Activated T-helper 2 cell treated with anti-CD3 and anti-CD28 coated beads, Interferon-gamma antibody, Interleukin-2, Interleukin-4, amounts not matched to agents 10 μg/mL and 5 μg/mL and 100 μg/mL, durations not matched to agents 14 hours and 24 hours and 36 hours (primary cell): ENCODE results near the gene LTBP1. TPM values are rescaled to one million over a fixed set of nuclear protein-coding genes. Genes with fewer than 3 reads are reported as not detected.

ENCODE experiments used
- DNase-seq: peaks from one replicate; pipeline ENCODE4 v3.0.0; 2021; ENCODE audit warnings: low spot score
- H3K27ac Mint-ChIP-seq: one replicate; pipeline ENCODE4 v1.8.0; 2021; ENCODE audit warnings: mixed read lengths
- H3K27me3 Mint-ChIP-seq: one replicate; pipeline ENCODE4 v1.8.0; 2021; ENCODE audit warnings: low read depth, mixed read lengths
- H3K36me3 Mint-ChIP-seq: one replicate; pipeline ENCODE4 v1.8.0; 2021; ENCODE audit warnings: low read depth, mixed read lengths
- H3K4me1 Mint-ChIP-seq: one replicate; pipeline ENCODE4 v1.8.0; 2021; ENCODE audit warnings: low read depth, mixed read lengths
- H3K4me3 Mint-ChIP-seq: one replicate; pipeline ENCODE4 v1.8.0; 2021; ENCODE audit warnings: low read depth, mild to moderate bottlenecking, moderate library complexity, mixed read lengths
- H3K9me3 Mint-ChIP-seq: one replicate; pipeline ENCODE4 v1.8.0; 2021; ENCODE audit warnings: mixed read lengths
- intact Hi-C: fragments of 100-400 bp; cut with micrococcal nuclease; formaldehyde crosslinking; loops from one replicate; pipeline ENCODE4 v1.15.1; 2023
- total RNA-seq: library from RNA; stranded (reverse); gene quantifications from 2 replicates; pipeline ENCODE4 v1.2.3, GENCODE V29; 2022

Gene LTBP1
- total RNA-seq, 1 donor from 2014 or later = 0.82 TPM

DNA sequence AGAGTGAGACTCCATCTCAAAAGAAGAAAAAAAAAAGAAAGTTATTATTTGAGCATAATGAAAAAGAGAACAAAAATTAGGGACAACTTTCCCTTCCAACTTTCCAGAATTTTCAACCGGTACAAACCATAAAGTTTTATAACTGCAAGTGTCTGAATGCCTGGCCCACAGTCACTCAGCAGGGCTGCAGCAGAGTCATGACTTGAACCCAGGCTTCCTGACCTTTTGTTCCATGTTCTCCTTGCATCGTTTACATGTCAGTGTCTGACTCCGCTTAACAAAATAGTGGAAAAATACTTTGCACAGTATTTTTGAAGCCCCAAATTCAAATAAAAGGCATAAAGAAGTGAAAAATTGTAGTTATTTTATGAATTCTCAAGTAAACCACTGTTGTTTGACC, 82.7 kb downstream of the LTBP1 start:
- no peak for DNase-seq
- H3K4me3 Mint-ChIP-seq = no peak overlapping the region
- H3K36me3 Mint-ChIP-seq = no peaks in the 10 kb centered on the region
- no peaks in the 10 kb centered on the region for H3K4me1 Mint-ChIP-seq
- intact Hi-C loops = loop anchor here (10.0 kb wide), 1 partner anchor 475 kb away; no protein-coding TSS in a partner anchor
- no peaks in the 10 kb centered on the region for H3K9me3 Mint-ChIP-seq
- H3K27ac Mint-ChIP-seq = no peak overlapping the region
- peaks cover 19% of the 10 kb centered on the region for H3K27me3 Mint-ChIP-seq

DNA sequence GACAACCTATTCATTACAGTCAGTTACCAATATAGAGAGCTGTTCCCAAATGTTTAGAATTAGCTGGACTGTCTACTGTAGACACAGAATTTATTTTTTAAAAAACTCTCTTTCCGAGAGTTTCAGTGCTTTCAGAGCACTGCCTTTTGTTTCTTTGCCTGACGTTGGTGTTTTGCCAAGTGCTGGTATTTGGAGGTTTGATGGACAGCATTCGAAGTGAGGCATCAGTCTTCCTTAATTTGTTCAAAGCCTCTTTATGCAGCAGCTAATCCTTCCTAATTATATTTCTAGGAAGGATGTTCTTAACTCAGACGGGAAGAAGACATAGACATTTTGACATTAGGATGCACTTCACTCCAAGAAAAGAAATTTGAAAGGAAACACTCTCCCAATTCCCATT, 83.2 kb downstream of the LTBP1 start:
- Mint-ChIP-seq H3K27ac (no peak overlapping the region), H3K36me3 (no peaks in the 10 kb centered on the region), H3K27me3 (peaks cover 15% of the 10 kb centered on the region), H3K4me1 (no peaks in the 10 kb centered on the region), H3K9me3 (no peaks in the 10 kb centered on the region), H3K4me3 (no peak overlapping the region)
- DNase-seq = no peak
- intact Hi-C loops = loop anchor here (10.0 kb wide), 1 partner anchor 475 kb away; no protein-coding TSS in a partner anchor

DNA sequence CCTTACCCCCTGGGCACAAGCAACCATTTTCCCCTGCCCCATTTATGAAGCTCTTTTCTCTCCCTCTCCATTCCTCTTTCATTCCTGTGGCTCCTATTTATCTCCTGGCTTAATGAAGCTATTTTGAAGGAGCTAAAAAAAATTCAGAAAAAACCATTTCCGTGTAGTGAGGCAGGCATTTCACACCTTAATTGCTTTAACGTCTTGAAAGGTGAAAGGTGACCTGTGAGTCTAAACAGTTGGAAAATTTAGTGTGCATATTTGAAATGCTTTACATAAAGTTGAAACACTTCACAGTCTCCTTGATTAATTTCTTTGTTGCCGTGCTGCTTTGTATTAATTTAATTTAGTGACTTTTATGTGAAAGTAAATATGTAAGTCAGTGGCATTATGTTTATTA, 83.6 kb downstream of the LTBP1 start:
- H3K9me3 Mint-ChIP-seq = no peaks in the 10 kb centered on the region
- no peaks in the 10 kb centered on the region for H3K36me3 Mint-ChIP-seq
- peaks cover 15% of the 10 kb centered on the region for H3K27me3 Mint-ChIP-seq
- no peaks in the 10 kb centered on the region for H3K4me1 Mint-ChIP-seq
- no peak overlapping the region for H3K4me3 Mint-ChIP-seq
- H3K27ac Mint-ChIP-seq = no peak overlapping the region
- intact Hi-C loops = no loop called here
- no peak for DNase-seq

DNA sequence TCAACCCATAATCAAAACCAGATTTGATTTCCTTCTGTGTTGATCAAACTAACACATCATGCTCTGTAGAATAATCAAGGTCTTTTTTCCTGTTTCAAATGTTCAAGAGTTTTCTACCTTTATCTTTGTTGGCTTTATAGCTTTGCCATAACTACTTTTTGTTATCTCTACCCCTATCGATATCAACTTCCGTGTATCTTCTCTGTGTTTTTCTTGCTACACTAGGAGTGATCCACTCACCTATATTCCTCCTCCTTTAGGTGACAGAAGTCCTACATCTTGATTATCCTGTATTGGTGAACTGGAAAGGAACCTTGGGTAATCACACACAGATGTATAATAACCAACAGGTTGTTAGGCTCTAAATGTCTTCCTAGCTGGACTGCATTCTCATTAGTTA, 85.5 kb downstream of the LTBP1 start:
- no peak overlapping the region for H3K4me3 Mint-ChIP-seq
- H3K27me3 Mint-ChIP-seq = peaks cover 15% of the 10 kb centered on the region
- H3K36me3 Mint-ChIP-seq = no peaks in the 10 kb centered on the region
- DNase-seq = no peak
- no peak overlapping the region for H3K27ac Mint-ChIP-seq
- no peaks in the 10 kb centered on the region for H3K9me3 Mint-ChIP-seq
- intact Hi-C loops = no loop called here
- H3K4me1 Mint-ChIP-seq = no peaks in the 10 kb centered on the region

DNA sequence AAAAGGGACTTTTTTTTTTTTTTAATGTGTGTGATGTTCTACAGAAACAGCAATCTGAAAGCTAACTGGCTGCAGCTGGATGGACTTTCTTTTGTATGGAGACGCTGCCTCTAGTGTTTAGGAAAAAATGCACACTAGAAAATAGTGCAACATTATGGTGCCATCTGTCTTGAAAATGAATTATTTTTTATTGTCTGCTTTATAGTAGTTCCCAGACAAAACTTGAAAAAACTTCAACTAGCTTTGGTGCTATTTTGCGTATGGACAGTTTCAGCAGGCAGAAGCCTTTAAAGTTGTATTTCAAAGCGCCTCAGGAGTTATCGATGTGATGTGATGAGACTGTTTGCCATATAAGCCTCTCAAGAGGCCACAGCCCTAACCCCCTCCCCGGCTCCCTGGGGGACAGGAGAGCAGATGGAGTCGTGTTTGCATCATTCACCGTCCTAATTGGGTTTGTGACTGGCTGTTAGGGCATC, 86.9 kb downstream of the LTBP1 start:
- no peaks in the 10 kb centered on the region for H3K9me3 Mint-ChIP-seq
- H3K27me3 Mint-ChIP-seq = peaks cover 15% of the 10 kb centered on the region
- intact Hi-C loops = loop anchor here (2.0 kb wide), 1 partner anchor 339 kb away; no protein-coding TSS in a partner anchor
- no peak overlapping the region for H3K27ac Mint-ChIP-seq
- no peak for DNase-seq
- no peak overlapping the region for H3K4me3 Mint-ChIP-seq
- H3K36me3 Mint-ChIP-seq = no peaks in the 10 kb centered on the region
- no peaks in the 10 kb centered on the region for H3K4me1 Mint-ChIP-seq

DNA sequence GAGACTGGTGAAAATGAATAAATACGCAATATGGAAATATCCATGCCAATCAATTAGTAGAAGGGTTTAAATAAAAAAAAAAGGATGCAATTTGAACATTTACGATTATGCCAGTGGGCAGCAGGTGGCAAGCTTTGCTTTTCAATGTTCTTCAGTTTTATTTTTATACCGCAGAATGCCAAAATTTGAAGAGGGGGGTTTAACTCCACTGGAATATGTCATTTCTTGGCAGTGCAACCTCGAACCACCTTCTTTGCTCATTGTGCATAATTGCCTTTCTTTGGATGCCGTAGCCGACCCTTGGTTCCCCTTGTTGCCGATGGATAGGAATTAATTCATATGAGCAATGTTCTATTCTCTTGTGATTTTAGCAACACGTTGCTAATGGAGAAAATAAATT, 88.0 kb downstream of the LTBP1 start:
- H3K36me3 Mint-ChIP-seq = no peaks in the 10 kb centered on the region
- intact Hi-C loops = loop anchor here (2.0 kb wide), 1 partner anchor 338 kb away; no protein-coding TSS in a partner anchor
- H3K27me3 Mint-ChIP-seq = peaks cover 15% of the 10 kb centered on the region
- no peak overlapping the region for H3K4me3 Mint-ChIP-seq
- H3K27ac Mint-ChIP-seq = no peak overlapping the region
- no peaks in the 10 kb centered on the region for H3K4me1 Mint-ChIP-seq
- H3K9me3 Mint-ChIP-seq = no peaks in the 10 kb centered on the region
- no peak for DNase-seq

DNA sequence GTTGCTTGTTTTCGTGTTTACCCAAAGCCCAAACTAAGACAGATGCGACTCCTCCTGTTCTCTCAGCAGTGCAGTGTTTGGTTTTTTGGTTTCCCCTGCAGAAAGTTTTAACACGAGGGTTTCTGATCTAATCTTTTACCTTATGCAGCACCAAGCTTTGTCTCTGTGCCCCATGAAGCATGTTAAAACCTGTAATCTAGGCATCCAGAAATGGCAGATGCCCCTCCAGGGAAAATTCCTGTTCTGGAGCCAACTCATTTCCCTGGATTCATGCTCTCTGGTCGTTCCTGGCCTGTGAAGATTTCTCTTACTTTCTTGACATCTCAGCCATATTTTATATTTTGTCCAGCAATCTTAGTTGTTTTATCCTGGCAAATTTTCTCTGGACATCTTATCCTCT, 91.5 kb downstream of the LTBP1 start:
- Mint-ChIP-seq H3K4me3 (no peak overlapping the region), H3K27me3 (peaks cover 2% of the 10 kb centered on the region), H3K36me3 (no peaks in the 10 kb centered on the region), H3K27ac (no peak overlapping the region), H3K4me1 (no peaks in the 10 kb centered on the region), H3K9me3 (no peaks in the 10 kb centered on the region)
- intact Hi-C loops = no loop called here
- DNase-seq = no peak

DNA sequence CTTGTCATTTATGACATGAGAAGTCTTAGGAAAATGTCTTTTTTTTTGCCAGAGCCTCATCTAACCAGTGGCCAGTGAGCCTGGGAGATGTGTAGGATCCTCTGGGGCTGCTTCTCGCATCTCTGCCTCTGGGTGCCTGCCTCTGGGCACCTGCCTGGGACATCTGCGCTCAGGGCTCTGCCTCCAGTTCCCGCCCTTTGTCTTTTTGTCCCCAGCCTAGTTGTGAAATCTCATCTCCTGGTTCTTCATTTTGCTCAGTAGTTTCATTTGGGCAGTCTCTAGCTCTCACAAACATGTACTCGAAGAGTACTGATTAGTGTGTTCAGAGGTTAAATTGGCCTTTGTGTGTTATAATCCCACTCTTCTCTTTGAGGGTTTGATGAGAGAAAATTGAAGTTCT, 92.0 kb downstream of the LTBP1 start:
- H3K4me3 Mint-ChIP-seq = no peak overlapping the region
- intact Hi-C loops = no loop called here
- H3K4me1 Mint-ChIP-seq = no peaks in the 10 kb centered on the region
- no peaks in the 10 kb centered on the region for H3K36me3 Mint-ChIP-seq
- no peak for DNase-seq
- H3K9me3 Mint-ChIP-seq = no peaks in the 10 kb centered on the region
- no peaks in the 10 kb centered on the region for H3K27me3 Mint-ChIP-seq
- H3K27ac Mint-ChIP-seq = no peak overlapping the region

DNA sequence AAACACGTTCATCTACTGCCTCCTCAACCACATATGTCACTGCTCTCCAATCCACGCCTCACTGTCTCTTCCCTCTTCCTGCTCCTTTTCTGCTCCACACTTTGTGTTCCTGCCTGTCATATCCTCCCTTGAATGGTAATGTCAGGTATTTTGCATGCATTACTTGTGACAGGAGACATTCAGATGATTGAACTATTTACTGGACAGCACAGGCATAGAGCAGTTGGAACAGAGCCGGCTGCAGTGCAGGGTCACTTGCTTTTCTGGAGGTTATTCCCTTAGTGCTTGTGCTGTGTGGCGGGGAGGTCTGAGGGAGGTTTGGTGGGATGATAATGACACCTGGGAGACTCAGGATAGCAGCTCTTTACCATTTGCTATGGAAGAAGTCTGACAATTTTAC, 93.8 kb downstream of the LTBP1 start:
- intact Hi-C loops = no loop called here
- no peaks in the 10 kb centered on the region for H3K27me3 Mint-ChIP-seq
- no peaks in the 10 kb centered on the region for H3K4me1 Mint-ChIP-seq
- H3K36me3 Mint-ChIP-seq = no peaks in the 10 kb centered on the region
- H3K9me3 Mint-ChIP-seq = no peaks in the 10 kb centered on the region
- H3K27ac Mint-ChIP-seq = no peak overlapping the region
- no peak for DNase-seq
- H3K4me3 Mint-ChIP-seq = no peak overlapping the region

DNA sequence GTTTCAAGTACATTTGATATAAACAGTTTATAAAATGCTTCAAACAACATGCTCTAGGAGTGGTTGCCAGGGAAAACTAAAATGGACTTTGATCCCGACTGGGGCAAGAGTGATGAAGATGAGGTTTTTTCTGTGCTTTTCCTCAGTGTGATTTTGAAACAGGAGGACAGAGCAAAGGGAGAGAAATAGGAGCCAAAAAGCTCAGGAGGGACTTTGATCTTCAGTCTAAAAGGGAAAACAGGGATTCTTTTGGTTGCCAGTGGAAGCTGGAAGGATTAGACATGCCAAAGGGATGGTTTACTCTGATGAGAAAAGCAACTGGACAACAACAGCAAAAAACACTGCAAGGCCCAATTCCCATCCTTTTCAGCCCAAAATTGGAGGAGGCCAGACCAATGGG, 95.5 kb downstream of the LTBP1 start:
- no peaks in the 10 kb centered on the region for H3K9me3 Mint-ChIP-seq

DNA sequence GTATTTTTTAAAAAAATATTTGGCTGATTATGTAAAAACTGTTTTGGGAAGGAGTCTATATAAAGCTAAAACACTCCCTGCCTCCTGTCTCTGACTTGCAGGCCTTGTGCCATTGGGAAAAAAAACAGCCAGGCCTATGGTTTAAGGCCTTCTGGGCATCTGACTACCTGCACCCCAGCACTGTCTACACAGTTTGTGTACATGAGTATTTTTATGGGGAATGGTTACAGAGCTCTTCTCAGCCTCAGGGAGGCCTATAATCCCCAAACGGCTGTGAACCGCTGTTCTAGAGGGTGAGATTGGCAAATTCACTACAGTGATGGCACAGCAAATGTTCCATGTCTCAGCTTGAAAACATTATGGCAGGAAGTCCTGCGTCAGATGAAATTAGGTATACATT, 96.1 kb downstream of the LTBP1 start:
- no peak overlapping the region for H3K4me3 Mint-ChIP-seq
- H3K27me3 Mint-ChIP-seq = peaks cover 7% of the 10 kb centered on the region
- no peak overlapping the region for H3K27ac Mint-ChIP-seq
- H3K9me3 Mint-ChIP-seq = no peaks in the 10 kb centered on the region
- no peak for DNase-seq
- H3K36me3 Mint-ChIP-seq = no peaks in the 10 kb centered on the region
- no peaks in the 10 kb centered on the region for H3K4me1 Mint-ChIP-seq
- intact Hi-C loops = no loop called here

More for the DNA sequence above, 95.5 kb downstream of the LTBP1 start:
- Mint-ChIP-seq H3K4me1 (no peaks in the 10 kb centered on the region), H3K27me3 (peaks cover 3% of the 10 kb centered on the region), H3K36me3 (no peaks in the 10 kb centered on the region), H3K27ac (no peak overlapping the region), H3K4me3 (no peak overlapping the region)
- intact Hi-C loops = no loop called here
- DNase-seq = no peak

DNA sequence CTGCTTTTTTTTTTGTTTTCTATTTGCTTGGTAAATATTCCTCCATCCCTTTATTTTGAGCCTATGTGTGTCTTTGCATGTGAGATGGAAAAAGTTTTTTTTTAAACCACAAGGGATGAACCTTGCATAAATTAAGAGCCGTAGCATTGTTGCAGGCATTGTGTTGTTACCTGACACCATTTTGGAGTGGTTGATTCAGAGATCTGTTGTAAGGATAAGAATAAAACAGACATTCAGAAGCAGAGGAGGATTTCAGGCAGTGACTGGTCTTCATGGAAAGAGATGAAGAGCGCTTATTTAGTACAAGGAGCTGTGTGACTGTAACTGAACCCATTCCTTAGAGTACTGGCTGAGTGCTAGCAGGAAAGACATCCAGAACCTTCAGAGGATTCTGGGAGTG, 101.2 kb downstream of the LTBP1 start:
- Mint-ChIP-seq H3K9me3 (no peaks in the 10 kb centered on the region), H3K4me1 (no peaks in the 10 kb centered on the region), H3K4me3 (no peak overlapping the region), H3K36me3 (no peaks in the 10 kb centered on the region), H3K27me3 (peaks cover 12% of the 10 kb centered on the region), H3K27ac (no peak overlapping the region)
- intact Hi-C loops = no loop called here
- no peak for DNase-seq

DNA sequence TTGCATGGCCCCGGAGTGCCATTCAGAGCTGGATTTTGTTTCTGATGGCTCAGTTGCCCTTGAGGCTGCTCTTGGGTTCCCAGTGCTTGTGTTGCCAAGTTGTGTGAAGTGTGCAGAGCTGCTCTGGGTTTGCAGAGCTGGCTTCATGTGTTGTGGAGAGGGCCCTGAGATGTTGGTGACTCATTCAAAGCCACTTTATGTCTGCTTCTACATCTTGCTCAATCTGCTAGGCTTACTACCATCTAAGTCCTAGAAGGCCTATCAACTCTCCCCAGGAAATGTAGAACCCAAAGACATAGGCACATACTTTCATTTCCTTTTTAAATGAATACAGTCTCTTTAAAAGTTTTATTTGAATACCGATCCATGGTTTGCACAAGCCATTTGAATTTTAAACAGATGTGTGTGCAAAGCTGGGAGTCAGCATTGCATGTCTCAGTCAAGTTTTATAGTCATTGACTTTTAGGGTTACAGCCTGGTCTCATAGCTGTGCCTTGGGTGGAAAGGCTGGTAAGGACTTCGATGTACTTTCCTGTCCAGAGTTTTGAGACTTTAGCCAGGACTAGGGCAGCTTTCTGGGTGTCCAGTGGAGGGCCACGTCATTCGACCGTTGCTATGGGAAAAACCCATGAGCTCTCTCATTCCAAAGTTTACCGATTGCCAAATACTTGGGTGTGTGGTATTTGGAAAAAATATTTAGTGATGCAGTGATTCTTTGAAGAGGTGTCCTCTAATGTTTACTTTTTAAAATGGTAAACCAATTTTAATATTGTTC, 105.0 kb downstream of the LTBP1 start:
- Mint-ChIP-seq H3K9me3 (no peaks in the 10 kb centered on the region), H3K27ac (no peak overlapping the region), H3K4me3 (no peak overlapping the region), H3K4me1 (no peaks in the 10 kb centered on the region), H3K36me3 (no peaks in the 10 kb centered on the region), H3K27me3 (peaks cover 12% of the 10 kb centered on the region)
- DNase-seq = no peak
- intact Hi-C loops = no loop called here
